Lower leg skin (tissue), 3 donors: ENCODE measurements around the gene SF3B1.

ENCODE experiments used
- CTCF ChIP-seq, 3 donors: fragments of 450-650 bp; IDR thresholded peaks; one replicate each; pipeline ENCODE4 v1.5.1; 2016; ENCODE audit warnings: antibody characterized with exemption in 3 of 3, mild to moderate bottlenecking in 3 of 3, moderate library complexity in 2 of 3
- POLR2A ChIP-seq, 2 donors: fragments of 450-650 bp; IDR thresholded peaks; one replicate each; pipeline ENCODE4 v1.6.1; 2016 to 2017; ENCODE audit warnings: antibody characterized with exemption in 2 of 2, mild to moderate bottlenecking in 1 of 2, moderate library complexity in 1 of 2

DNA sequence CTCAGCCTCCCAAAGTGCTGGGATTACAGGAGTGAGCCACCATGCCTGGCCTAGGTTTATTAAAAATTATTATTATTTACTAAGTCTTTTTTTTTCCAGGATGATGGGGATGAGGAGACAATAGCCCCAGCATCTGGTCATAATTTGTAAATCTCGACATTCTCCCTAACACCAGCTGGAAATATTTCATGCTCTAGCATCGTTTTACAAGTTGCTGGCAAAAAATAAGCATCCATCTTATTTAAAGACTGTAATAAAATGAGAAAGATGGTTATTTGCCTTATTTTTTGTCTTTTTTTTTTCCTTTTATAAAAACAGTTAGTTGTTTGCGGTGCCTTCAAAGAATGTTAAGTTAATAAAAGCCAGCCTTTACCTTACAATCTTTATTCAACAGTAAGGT lies 56.7 kb downstream of the SF3B1 start:
- TF ChIP-seq CTCF (IDR thresholded peaks at IDR 0.05) (no peak), POLR2A (IDR thresholded peaks at IDR 0.05) (no peak)
